ENCODE measurements around the gene TMEM245.

TMEM245 gene

GRCh38 chr9:109101202-109101595 is 18.5 kb downstream of the TMEM245 start:
- no peak for DNase-seq (ENCODE audit: low read depth)

GRCh38 chr9:109100543-109101201 is 19.1 kb downstream of the TMEM245 start:
- DNase-seq (ENCODE audit: low read depth), result no peak

- DNase-seq (ENCODE audit: low read depth), result no peak
These were observed 20.8 kb downstream of the TMEM245 start for GRCh38 chr9:109098960-109099308.

- DNase-seq (ENCODE audit: low read depth), result no peak
These were observed 21.4 kb downstream of the TMEM245 start for GRCh38 chr9:109098171-109098959.

GRCh38 chr9:109097146-109097545 is 22.6 kb downstream of the TMEM245 start:
- no peak for DNase-seq (ENCODE audit: low read depth)

GRCh38 chr9:109095321-109095720 is 24.4 kb downstream of the TMEM245 start:
- no peak for DNase-seq (ENCODE audit: low read depth)

GRCh38 chr9:109094268-109094667 is 25.5 kb downstream of the TMEM245 start:
- DNase-seq (ENCODE audit: low read depth), result no peak

- DNase-seq (ENCODE audit: low read depth), result no peak
These were observed 27.2 kb downstream of the TMEM245 start for GRCh38 chr9:109092587-109092986.

GRCh38 chr9:109092051-109092580 is 27.6 kb downstream of the TMEM245 start:
- DNase-seq (ENCODE audit: low read depth), result no peak

- no peak for DNase-seq (ENCODE audit: low read depth)
These were observed 31.5 kb downstream of the TMEM245 start for GRCh38 chr9:109088221-109088620.

GRCh38 chr9:109087795-109088194 is 32.0 kb downstream of the TMEM245 start:
- no peak for DNase-seq (ENCODE audit: low read depth)

GRCh38 chr9:109086221-109086620 is 33.5 kb downstream of the TMEM245 start:
- DNase-seq (ENCODE audit: low read depth), result no peak

GRCh38 chr9:109085510-109085909 is 34.2 kb downstream of the TMEM245 start:
- no peak for DNase-seq (ENCODE audit: low read depth)

- DNase-seq (ENCODE audit: low read depth), result no peak
These were observed 35.8 kb downstream of the TMEM245 start for GRCh38 chr9:109083813-109084405.

- DNase-seq (ENCODE audit: low read depth), result no peak
These were observed 36.6 kb downstream of the TMEM245 start for GRCh38 chr9:109083141-109083540.

- no peak for DNase-seq (ENCODE audit: low read depth)
These were observed 37.6 kb downstream of the TMEM245 start for GRCh38 chr9:109082091-109082620.

GRCh38 chr9:109074236-109074889 is 45.4 kb downstream of the TMEM245 start:
- DNase-seq (ENCODE audit: low read depth), result no peak

GRCh38 chr9:109072821-109073435 is 46.8 kb downstream of the TMEM245 start:
- DNase-seq (ENCODE audit: low read depth), result no peak

GRCh38 chr9:109072133-109072692 is 47.5 kb downstream of the TMEM245 start:
- DNase-seq (ENCODE audit: low read depth), result no peak

- no peak for DNase-seq (ENCODE audit: low read depth)
These were observed 51.0 kb downstream of the TMEM245 start for GRCh38 chr9:109068764-109069163.

GRCh38 chr9:109064963-109065702 is 54.6 kb downstream of the TMEM245 start:
- no peak for DNase-seq (ENCODE audit: low read depth)
